SK-N-SH (cell line): Measurements from ENCODE around the gene PNKD. TPM values are rescaled to one million over a fixed set of nuclear protein-coding genes. Genes with fewer than 3 reads are reported as not detected.

Experiments
- CTCF ChIA-PET: fragments of 300-600, 350-600 bp; formaldehyde crosslinking; extraction: SDS; loops from one replicate; lab custom pipeline; 2021; lab: Yijun Ruan, JAX
- POLR2A ChIA-PET: fragments of 350-600 bp; sonication (Branson Sonifier 250); formaldehyde crosslinking; extraction: SDS; loops from one replicate; lab custom pipeline; 2020; ENCODE audit warnings: antibody characterized with exemption, inconsistent platforms; lab: Yijun Ruan, JAX
- DNase-seq: peaks from one replicate; pipeline ENCODE4 v3.0.0; 2012
- H2AFZ ChIP-seq: fragments of 200-600 bp; sonication (generic); 2 replicates; pipeline ENCODE4 v1.8.1; 2016; ENCODE audit warnings: antibody characterized with exemption, mild to moderate bottlenecking, low read depth
- H3F3A ChIP-seq: fragments of 200-600 bp; sonication (generic); replicated peaks from 2 replicates; pipeline ENCODE3; 2016; ENCODE audit warnings: antibody characterized with exemption, mild to moderate bottlenecking; ENCODE audit not compliant: insufficient read depth
- H3K27ac ChIP-seq, 2 experiments: fragments of 200-500 bp in 1 of 2; fragments of 200-600 bp in 1 of 2; sonication (Bioruptor generic) in 1 of 2; sonication (generic), shearing (Covaris generic) in 1 of 2; 2 replicates each; pipeline versions ENCODE4 v1.5.1 to v1.6.1; 2014 to 2016; ENCODE audit warnings: low read depth in 2 of 2, inconsistent platforms in 1 of 2, low read length in 1 of 2, mild to moderate bottlenecking in 1 of 2, mixed read lengths in 1 of 2
- H3K27me3 ChIP-seq: fragments of 200-600 bp; sonication (generic), shearing (Covaris generic); 2 replicates; pipeline ENCODE4 v1.6.1; 2016; ENCODE audit warnings: mixed run types; ENCODE audit not compliant: insufficient read depth
- H3K36me3 ChIP-seq, 2 experiments: fragments of 200-500 bp in 1 of 2; fragments of 200-600 bp in 1 of 2; sonication (Bioruptor generic) in 1 of 2; sonication (generic) in 1 of 2; replicated peaks in 1 of 2; 2 replicates each; pipeline versions ENCODE3 to v1.5.1; 2014 to 2016; ENCODE audit warnings: low read length in 1 of 2, mild to moderate bottlenecking in 1 of 2; ENCODE audit not compliant: insufficient read depth in 2 of 2, control insufficient read depth in 1 of 2
- H3K4me1 ChIP-seq, 2 experiments: fragments of 200-500 bp in 1 of 2; fragments of 200-600 bp in 1 of 2; sonication (Bioruptor generic) in 1 of 2; sonication (generic), shearing (Covaris generic) in 1 of 2; 2 replicates each; pipeline versions ENCODE4 v1.5.1 to v1.6.1; 2014 to 2016; ENCODE audit warnings: low read depth in 1 of 2, low read length in 1 of 2, mixed run types in 1 of 2; ENCODE audit not compliant: insufficient read depth in 2 of 2, control insufficient read depth in 1 of 2
- H3K4me2 ChIP-seq: fragments of 200-600 bp; sonication (generic), shearing (Covaris generic); 2 replicates; pipeline ENCODE4 v1.6.1; 2017; ENCODE audit warnings: mixed run types
- H3K4me3 ChIP-seq, 2 experiments: fragments of 200-500 bp in 1 of 2; fragments of 200-600 bp in 1 of 2; sonication (Bioruptor generic) in 1 of 2; sonication (generic), shearing (Covaris generic) in 1 of 2; 2 replicates each; pipeline versions ENCODE4 v1.5.1 to v1.8.1; 2014 to 2016; ENCODE audit warnings: low read depth in 2 of 2, inconsistent platforms in 1 of 2, low read length in 1 of 2, mild to moderate bottlenecking in 1 of 2, mixed read lengths in 1 of 2, moderate library complexity in 1 of 2
- H3K79me2 ChIP-seq: fragments of 200-600 bp; sonication (generic); 2 replicates; pipeline ENCODE4 v1.8.1; 2017; ENCODE audit warnings: mild to moderate bottlenecking; ENCODE audit not compliant: insufficient read depth
- H3K9ac ChIP-seq: fragments of 200-600 bp; sonication (generic); 2 replicates; pipeline ENCODE4 v1.6.1; 2017; ENCODE audit warnings: mixed run types
- H3K9me2 ChIP-seq: fragments of 200-600 bp; sonication (generic); 2 replicates; pipeline ENCODE4 v1.6.1; 2017; ENCODE audit warnings: mixed run types
- H3K9me3 ChIP-seq: fragments of 200-600 bp; sonication (generic); 2 replicates; pipeline ENCODE4 v1.6.1; 2017; ENCODE audit warnings: mixed run types, mild to moderate bottlenecking, moderate library complexity
- H4K20me1 ChIP-seq: fragments of 200-600 bp; sonication (generic); 2 replicates; pipeline ENCODE4 v1.6.1; 2017; ENCODE audit warnings: mild to moderate bottlenecking, mixed run types; ENCODE audit not compliant: insufficient read depth
- CTCF ChIP-seq: fragments of 200-600 bp; sonication (generic); IDR thresholded peaks from 2 replicates; pipeline ENCODE4 v1.6.1; 2017; ENCODE audit warnings: antibody characterized with exemption, mild to moderate bottlenecking, moderate library complexity
- EP300 ChIP-seq, 2 experiments: IDR thresholded peaks; 2 replicates each; pipeline versions ENCODE4 v1.4.0 to v1.6.1; 2012; ENCODE audit warnings: borderline replicate concordance in 1 of 2, low read depth in 1 of 2, low read length in 1 of 2
- EZH2phosphoT487 ChIP-seq: fragments of 200-600 bp; sonication (generic); IDR thresholded peaks from 2 replicates; pipeline ENCODE4 v1.6.1; 2017; ENCODE audit warnings: low read depth, mixed run types, mild to moderate bottlenecking, antibody characterized with exemption, moderate library complexity, borderline replicate concordance
- FOXM1 ChIP-seq: IDR thresholded peaks from 2 replicates; pipeline ENCODE4 v1.4.0; 2012; ENCODE audit warnings: low read depth, mild to moderate bottlenecking
- MAX ChIP-seq: IDR thresholded peaks from 2 replicates; pipeline ENCODE4 v1.4.0; 2012; ENCODE audit warnings: low read depth
- NFIC ChIP-seq: IDR thresholded peaks from 2 replicates; pipeline ENCODE4 v1.4.0; 2012; ENCODE audit warnings: borderline replicate concordance
- POLR2AphosphoS5 ChIP-seq: IDR thresholded peaks from 2 replicates; pipeline ENCODE4 v1.6.1; 2012; ENCODE audit warnings: low read depth, low read length
- SIN3A ChIP-seq: IDR thresholded peaks from 2 replicates; pipeline ENCODE4 v1.6.1; 2012; ENCODE audit warnings: low read depth, mild to moderate bottlenecking, low read length, moderate library complexity, borderline replicate concordance
- TCF12 ChIP-seq: IDR thresholded peaks from 2 replicates; pipeline ENCODE4 v1.4.0; 2012
- YY1 ChIP-seq: IDR thresholded peaks from 2 replicates; pipeline ENCODE4 v1.4.0; 2012; ENCODE audit warnings: low read depth, mild to moderate bottlenecking
- ZBTB33 ChIP-seq: IDR thresholded peaks from 2 replicates; pipeline ENCODE4 v1.4.0; 2012; ENCODE audit warnings: low read depth, borderline replicate concordance
- WGBS: methylation state at CpG from one replicate; pipeline ENCODE4 v1.1.6; 2017; ENCODE audit warnings: low lambda C conversion rate; 5-methylcytosine and 5-hydroxymethylcytosine counted together
- polyA plus RNA-seq, 3 experiments: library from polyadenylated mRNA; depleted of rRNA; stranded (reverse); fragments of >200 nt; gene quantifications; 2 replicates each; pipeline ENCODE4 v1.2.3, GENCODE V29; 2012

The PNKD gene
- polyA plus RNA-seq, 1 of the 3 experiments (the other 2 are of a cell fraction) = 101 TPM

GRCh38 chr2:218374795-218375194 is 104.5 kb downstream of the PNKD start:
- H3K4me3 ChIP-seq = no peak overlapping the region
- no peaks in the 10 kb centered on the region for H3K9me3 ChIP-seq
- H4K20me1 ChIP-seq = no peaks in the 10 kb centered on the region
- H3K27ac ChIP-seq = no peak overlapping the region; a peak in 1 of 4 replicates
- no peaks in the 10 kb centered on the region for H3K79me2 ChIP-seq
- H3F3A ChIP-seq = peaks cover 5% of the 10 kb centered on the region
- no peak overlapping the region for H2AFZ ChIP-seq
- H3K4me2 ChIP-seq = no peak overlapping the region
- no peaks in the 10 kb centered on the region for H3K9me2 ChIP-seq
- H3K27me3 ChIP-seq = no peaks in the 10 kb centered on the region
- no peaks in the 10 kb centered on the region for H3K36me3 ChIP-seq
- no peak overlapping the region for H3K9ac ChIP-seq
- DNase-seq = no peak
- H3K4me1 ChIP-seq = no peaks in the 10 kb centered on the region
- ChIA-PET POLR2A (no interaction called here), CTCF (no interaction called here)
- 91% methylated on average over 4 of the region's 4 CpGs for WGBS
- no peak for TF ChIP-seq ZBTB33
- TF ChIP-seq, all 33 proteins: peak for 0

GRCh38 chr2:218375212-218375611 is 104.9 kb downstream of the PNKD start:
- no peak overlapping the region for H2AFZ ChIP-seq
- ChIA-PET POLR2A (no interaction called here), CTCF (no interaction called here)
- H3K79me2 ChIP-seq = no peaks in the 10 kb centered on the region
- no peaks in the 10 kb centered on the region for H3K9me3 ChIP-seq
- no peak overlapping the region for H3K4me3 ChIP-seq
- 0 out of 2 replicates have a peak, but pooled peaks have one; percentile 30 for TF ChIP-seq POLR2AphosphoS5
- no peak for TF ChIP-seq EP300 (IDR thresholded peaks at IDR 0.05; ENCODE audit: borderline replicate concordance in 1 of 2, low read depth in 1 of 2, low read length in 1 of 2)
- TF ChIP-seq MAX = no peak
- 0 out of 2 replicates have a peak, but pooled peaks have one; percentile 22 for TF ChIP-seq SIN3A
- TF ChIP-seq CTCF = no peak
- TF ChIP-seq EZH2phosphoT487 = no peak
- peak; percentile 75 for TF ChIP-seq TCF12
- TF ChIP-seq YY1 = no peak
- peak; percentile 40; the same call in 1 of the 2 replicates for TF ChIP-seq NFIC
- TF ChIP-seq FOXM1 = no peak
- TF ChIP-seq, all 33 proteins: peak for 4
- no peak for DNase-seq
- Histone ChIP-seq H3F3A (peaks cover 5% of the 10 kb centered on the region), H3K4me1 (no peaks in the 10 kb centered on the region), H3K4me2 (0 out of 2 replicates have a peak overlapping the region, but pooled peaks have one; percentile 37), H3K27me3 (no peaks in the 10 kb centered on the region), H3K9ac (no peak overlapping the region), H3K9me2 (no peaks in the 10 kb centered on the region), H3K36me3 (no peaks in the 10 kb centered on the region), H4K20me1 (no peaks in the 10 kb centered on the region), H3K27ac (no peak overlapping the region; a peak in 1 of 4 replicates)
- WGBS = 8% methylated on average over 2 of the region's 2 CpGs
